DND-41 (cell line): ENCODE results near the gene DPYD.

Experiments
- CTCF ChIP-seq: IDR thresholded peaks from 2 replicates; pipeline ENCODE4 v1.5.1; 2012; ENCODE audit warnings: borderline replicate concordance, low read length, moderate library complexity, mild to moderate bottlenecking; ENCODE audit not compliant: poor library complexity, severe bottlenecking; ENCODE audit errors: extremely low read depth
- EZH2 ChIP-seq: IDR thresholded peaks from 3 replicates; pipeline ENCODE4 v1.6.1; 2012; ENCODE audit warnings: borderline replicate concordance, low read depth, mild to moderate bottlenecking, moderate library complexity, low read length, inconsistent platforms; ENCODE audit not compliant: severe bottlenecking

- TF ChIP-seq CTCF (no peak), EZH2 (no peak)
Measured at GRCh38 chr1:97167246-97167645, 753.6 kb downstream of the DPYD start.
